Stomach (tissue), 4 donors: ENCODE measurements around the gene EML4.

ENCODE experiments used
- CTCF ChIP-seq, 7 experiments: fragments of 450-650 bp in 4 of 7; fragments of 200-600 bp in 3 of 7; sonication (generic) in 3 of 7; IDR thresholded peaks; one replicate each; pipeline ENCODE4 v1.5.1; 2016 to 2019; ENCODE audit warnings: antibody characterized with exemption in 7 of 7, control low read depth in 2 of 7, mild to moderate bottlenecking in 1 of 7
- EP300 ChIP-seq: sonication (generic); formaldehyde crosslinking; IDR thresholded peaks from one replicate; pipeline ENCODE4 v1.6.1; 2017; ENCODE audit warnings: antibody characterized with exemption
- POLR2A ChIP-seq, 4 donors: fragments of 450-650 bp; IDR thresholded peaks; one replicate each; pipeline ENCODE4 v1.6.1; 2016; ENCODE audit warnings: antibody characterized with exemption in 4 of 4, control low read depth in 2 of 4, mild to moderate bottlenecking in 1 of 4, moderate library complexity in 1 of 4
- POLR2AphosphoS5 ChIP-seq, 3 donors: sonication (generic); formaldehyde crosslinking; IDR thresholded peaks; one replicate each; pipeline ENCODE4 v1.6.1; 2016; ENCODE audit warnings: antibody characterized with exemption in 3 of 3

GRCh38 chr2:42317945-42318344, 148.8 kb downstream of the EML4 start:
- TF ChIP-seq CTCF (IDR thresholded peaks at IDR 0.05) (no peak), POLR2A (IDR thresholded peaks at IDR 0.05) (no peak), POLR2AphosphoS5 (IDR thresholded peaks at IDR 0.05) (no peak), EP300 (no peak)
